ENCODE data around the gene PAQR7. TPM values are rescaled to one million over a fixed set of nuclear protein-coding genes. Genes with fewer than 3 reads are reported as not detected.

The PAQR7 gene
- total RNA-seq, 1 donor from 2014 or later: 4.6 TPM

DNA sequence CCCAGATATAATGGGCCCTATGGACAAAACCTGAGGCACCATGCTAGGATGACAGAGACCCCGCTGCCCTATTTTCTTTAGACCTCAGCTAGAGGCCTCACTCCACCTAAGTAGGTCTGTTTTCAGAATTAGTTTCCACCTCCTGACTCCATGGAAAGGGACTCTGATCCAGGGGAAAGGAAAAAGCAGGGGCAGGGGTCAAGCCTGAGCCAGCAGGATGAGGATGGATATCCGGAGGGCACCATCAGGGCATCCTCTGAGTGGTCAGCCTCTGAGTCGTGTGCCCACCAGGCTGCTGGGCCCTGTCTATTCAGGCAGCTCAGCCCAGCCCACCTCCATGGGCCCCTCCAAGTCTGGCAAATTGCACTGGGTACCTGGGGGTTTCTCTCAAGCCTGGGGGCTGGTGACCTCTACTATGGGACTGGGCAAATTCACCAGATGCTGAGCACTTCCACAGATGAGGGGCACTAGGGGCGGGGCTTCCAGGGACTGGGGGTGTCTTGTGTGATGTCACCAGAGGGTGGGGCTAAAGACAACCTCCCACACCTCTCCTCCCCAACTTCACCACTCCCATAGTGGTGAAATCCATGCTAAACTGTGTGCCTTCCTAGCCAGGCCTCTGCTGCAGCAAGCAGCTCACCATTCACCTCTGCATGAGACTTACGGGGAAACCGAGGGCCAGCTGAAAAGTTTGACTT is 5.5 kb downstream of the PAQR7 start:
- H3K4me3 Mint-ChIP-seq: no peak overlapping the region
- ChIA-PET CTCF (no interaction called here), POLR2A (interaction anchor here (0.6 kb wide), 1 partner anchor 25 kb away, joined by 3 read pairs; no protein-coding TSS in a partner anchor)
- H3K4me1 Mint-ChIP-seq: peaks cover 29% of the 10 kb centered on the region
- H3K36me3 Mint-ChIP-seq (ENCODE audit: low read depth): no peaks in the 10 kb centered on the region
- no peak for ATAC-seq (ENCODE audit: low read depth)
- no peaks in the 10 kb centered on the region for H3K9me3 Mint-ChIP-seq
- no peak for DNase-seq
- intact Hi-C loops (cut with micrococcal nuclease): loop anchor here (10.0 kb wide), 2 partner anchors 365 to 1225 kb away; partner anchors contain the start of genes CEP85 and SRRM1
- H3K27me3 Mint-ChIP-seq: no peaks in the 10 kb centered on the region
- TF ChIP-seq, protein P1, sequence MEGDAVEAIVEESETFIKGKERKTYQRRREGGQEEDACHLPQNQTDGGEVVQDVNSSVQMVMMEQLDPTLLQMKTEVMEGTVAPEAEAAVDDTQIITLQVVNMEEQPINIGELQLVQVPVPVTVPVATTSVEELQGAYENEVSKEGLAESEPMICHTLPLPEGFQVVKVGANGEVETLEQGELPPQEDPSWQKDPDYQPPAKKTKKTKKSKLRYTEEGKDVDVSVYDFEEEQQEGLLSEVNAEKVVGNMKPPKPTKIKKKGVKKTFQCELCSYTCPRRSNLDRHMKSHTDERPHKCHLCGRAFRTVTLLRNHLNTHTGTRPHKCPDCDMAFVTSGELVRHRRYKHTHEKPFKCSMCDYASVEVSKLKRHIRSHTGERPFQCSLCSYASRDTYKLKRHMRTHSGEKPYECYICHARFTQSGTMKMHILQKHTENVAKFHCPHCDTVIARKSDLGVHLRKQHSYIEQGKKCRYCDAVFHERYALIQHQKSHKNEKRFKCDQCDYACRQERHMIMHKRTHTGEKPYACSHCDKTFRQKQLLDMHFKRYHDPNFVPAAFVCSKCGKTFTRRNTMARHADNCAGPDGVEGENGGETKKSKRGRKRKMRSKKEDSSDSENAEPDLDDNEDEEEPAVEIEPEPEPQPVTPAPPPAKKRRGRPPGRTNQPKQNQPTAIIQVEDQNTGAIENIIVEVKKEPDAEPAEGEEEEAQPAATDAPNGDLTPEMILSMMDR (IDR thresholded peaks at IDR 0.05): no peak
- no peak overlapping the region for H3K27ac Mint-ChIP-seq

DNA sequence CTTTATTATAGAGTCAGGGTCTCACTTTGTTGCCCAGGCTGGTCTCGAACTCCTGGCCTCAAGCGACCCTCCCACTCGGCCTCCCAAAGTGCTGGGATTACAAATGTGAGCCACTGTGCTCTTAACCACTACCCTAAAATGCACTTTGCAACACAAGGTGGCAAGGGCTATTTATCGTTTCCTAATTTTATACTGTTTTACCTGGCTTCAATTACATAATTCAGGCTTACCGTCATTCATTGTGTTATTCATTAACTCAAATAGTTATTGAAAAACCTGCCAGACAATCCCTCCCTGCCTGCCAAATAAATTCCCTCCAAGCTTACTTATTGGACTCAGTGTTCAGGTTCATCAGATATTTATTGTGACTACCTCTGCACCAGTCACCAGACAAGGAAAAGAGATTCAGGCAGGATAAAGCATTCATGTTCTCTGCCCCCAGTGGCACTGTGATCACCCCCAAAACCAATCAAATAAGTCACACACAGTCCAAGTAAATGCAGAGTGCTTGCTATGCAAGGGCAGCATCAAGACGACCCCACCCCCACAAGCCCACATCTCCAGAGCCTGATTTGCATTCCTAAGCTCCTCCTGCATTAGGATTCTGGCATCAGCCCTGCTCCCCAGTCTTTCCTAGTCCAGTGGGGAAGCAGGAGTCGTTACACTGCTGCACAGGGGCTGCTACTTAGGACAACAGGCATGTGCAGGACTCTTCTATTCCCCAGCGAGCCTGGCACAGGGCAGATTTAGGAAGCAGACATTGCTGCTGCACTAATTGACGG is 8.1 kb downstream of the PAQR7 start:
- ChIA-PET CTCF (no interaction called here), POLR2A (no interaction called here)
- Mint-ChIP-seq H3K9me3 (no peaks in the 10 kb centered on the region), H3K27ac (no peak overlapping the region), H3K36me3 (ENCODE audit: low read depth) (no peaks in the 10 kb centered on the region), H3K4me3 (no peak overlapping the region), H3K4me1 (peaks cover 6% of the 10 kb centered on the region), H3K27me3 (no peaks in the 10 kb centered on the region)
- no peak for DNase-seq
- no peak for ATAC-seq (ENCODE audit: low read depth)
- TF ChIP-seq, protein P1 (IDR thresholded peaks at IDR 0.05): no peak
- intact Hi-C loops (cut with micrococcal nuclease): no loop called here

DNA sequence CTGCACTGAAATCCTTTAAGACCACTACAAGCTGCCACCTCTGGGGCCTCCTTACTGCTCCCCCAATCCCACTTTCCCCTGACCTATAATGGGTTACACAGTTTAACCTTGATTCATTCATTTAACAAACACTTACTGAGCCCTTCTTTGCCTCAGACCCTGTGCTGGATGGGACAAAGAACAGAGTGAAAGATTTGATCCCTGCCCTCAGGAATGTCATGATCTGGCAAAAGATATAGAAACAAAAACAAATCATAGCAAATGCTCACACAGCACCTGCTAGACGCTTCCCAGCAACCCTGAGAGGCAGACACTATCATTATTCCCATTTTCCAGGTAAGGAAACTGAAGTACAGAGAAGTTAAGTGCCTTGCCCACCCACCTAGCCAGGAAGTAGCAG is 9.2 kb downstream of the PAQR7 start:
- no peaks in the 10 kb centered on the region for H3K9me3 Mint-ChIP-seq
- H3K36me3 Mint-ChIP-seq (ENCODE audit: low read depth): no peaks in the 10 kb centered on the region
- CTCF ChIA-PET: no interaction called here
- intact Hi-C loops (cut with micrococcal nuclease): no loop called here
- no peak overlapping the region for H3K4me3 Mint-ChIP-seq
- ATAC-seq (ENCODE audit: low read depth) (no peak), DNase-seq (no peak)
- POLR2A ChIA-PET: no interaction called here
- peaks cover 6% of the 10 kb centered on the region for H3K4me1 Mint-ChIP-seq
- TF ChIP-seq, protein P1 (IDR thresholded peaks at IDR 0.05): no peak
- H3K27ac Mint-ChIP-seq: no peak overlapping the region
- no peaks in the 10 kb centered on the region for H3K27me3 Mint-ChIP-seq

GRCh38 chr1:25864434-25864833 is 11.1 kb downstream of the PAQR7 start:
- CTCF ChIA-PET: no interaction called here
- intact Hi-C loops (cut with micrococcal nuclease): no loop called here

More at GRCh38 chr1:25864434-25864833, 11.1 kb downstream of the PAQR7 start:
- Mint-ChIP-seq H3K27ac (no peak overlapping the region), H3K4me3 (no peak overlapping the region), H3K9me3 (no peaks in the 10 kb centered on the region), H3K4me1 (peaks cover 18% of the 10 kb centered on the region), H3K36me3 (ENCODE audit: low read depth) (peaks cover 3% of the 10 kb centered on the region), H3K27me3 (no peaks in the 10 kb centered on the region)
- DNase-seq (no peak), ATAC-seq (ENCODE audit: low read depth) (no peak)
- TF ChIP-seq, protein P1 (IDR thresholded peaks at IDR 0.05): no peak
- POLR2A ChIA-PET: no interaction called here
